CD4-positive, alpha-beta T cell (primary cell): Measurements from ENCODE around the gene ZNF827. TPM values are rescaled to one million over a fixed set of nuclear protein-coding genes. Genes with fewer than 3 reads are reported as not detected.

Experiments
- ATAC-seq: fragments of 200-7000 bp; cut with Tn5 transposase; one replicate; pipeline ENCODE4 v1.10.0; 2022; ENCODE audit warnings: mild to moderate bottlenecking; ENCODE audit not compliant: poor library complexity
- CTCF ChIA-PET: fragments of 350-600 bp; sonication (Branson Sonifier 250); formaldehyde crosslinking; loops from one replicate; lab custom pipeline; 2021; ENCODE audit warnings: antibody characterized with exemption, inconsistent platforms; lab: Charles Lee
- POLR2A ChIA-PET: fragments of 350-600 bp; sonication (Branson Sonifier 250); formaldehyde crosslinking; loops from one replicate; lab custom pipeline; 2021; ENCODE audit warnings: antibody characterized with exemption, inconsistent platforms; lab: Charles Lee
- DNase-seq, 14 experiments: peaks; one replicate each; pipeline ENCODE4 v3.0.0-alpha.2; 2013 to 2020; ENCODE audit warnings: mixed read lengths in 2 of 14
- H3K27ac ChIP-seq, 2 donors: one replicate each; pipeline versions ENCODE4 v1.5.1 to v1.7.0; 2013; ENCODE audit warnings: low read length in 2 of 2, low read depth in 1 of 2, mild to moderate bottlenecking in 1 of 2
- H3K27me3 ChIP-seq, 2 experiments: 1 replicate in 1 of 2; 2 replicates in 1 of 2; pipeline versions ENCODE4 v1.6.1 to v1.7.0; 2013; ENCODE audit warnings: low read length in 2 of 2, control low read depth in 1 of 2, mild to moderate bottlenecking in 1 of 2, moderate library complexity in 1 of 2; ENCODE audit not compliant: insufficient read depth in 2 of 2, control insufficient read depth in 1 of 2
- H3K36me3 ChIP-seq: one replicate; pipeline ENCODE4 v1.6.1; 2013; ENCODE audit warnings: low read length, control low read depth; ENCODE audit not compliant: insufficient read depth
- H3K4me1 ChIP-seq: one replicate; pipeline ENCODE4 v1.6.1; 2013; ENCODE audit warnings: low read length, control low read depth; ENCODE audit not compliant: insufficient read depth
- H3K4me3 ChIP-seq: one replicate; pipeline ENCODE4 v1.5.1; 2013; ENCODE audit warnings: mild to moderate bottlenecking, low read length, moderate library complexity
- H3K9me3 ChIP-seq, 2 experiments: 1 replicate in 1 of 2; 2 replicates in 1 of 2; pipeline versions ENCODE4 v1.6.1 to v1.7.0; 2013; ENCODE audit warnings: low read length in 2 of 2, mild to moderate bottlenecking in 2 of 2, control low read depth in 1 of 2, moderate library complexity in 1 of 2; ENCODE audit not compliant: control insufficient read depth in 1 of 2, insufficient read depth in 1 of 2
- H3K27ac Mint-ChIP-seq: one replicate; pipeline ENCODE4 v1.8.0; 2020; ENCODE audit warnings: mixed read lengths
- H3K27me3 Mint-ChIP-seq: one replicate; pipeline ENCODE4 v1.8.0; 2021; ENCODE audit warnings: mixed read lengths
- H3K36me3 Mint-ChIP-seq: one replicate; pipeline ENCODE4 v1.8.0; 2021; ENCODE audit warnings: low read depth, mixed read lengths
- H3K4me1 Mint-ChIP-seq: one replicate; pipeline ENCODE4 v1.8.0; 2021; ENCODE audit warnings: low read depth, mixed read lengths
- H3K4me3 Mint-ChIP-seq: one replicate; pipeline ENCODE4 v1.8.0; 2020; ENCODE audit warnings: mild to moderate bottlenecking, mixed read lengths
- H3K9me3 Mint-ChIP-seq: one replicate; pipeline ENCODE4 v1.8.0; 2020; ENCODE audit warnings: mixed read lengths
- intact Hi-C, 2 experiments: fragments of 100-400 bp; cut with DNase I in 1 of 2; cut with micrococcal nuclease in 1 of 2; formaldehyde crosslinking; loops; one replicate each; pipeline versions ENCODE4 v1.15.1 to v1.9.0; 2023 to 2025; cut with DNase I, micrococcal nuclease
- total RNA-seq, 174 experiments: library from RNA in 2 of 174; stranded (reverse) in 2 of 174; gene quantifications; one replicate each; pipeline ENCODE4 v1.2.3 and lab custom pipeline; 2021 to 2026
- TF ChIP-seq, protein P1 (sequence below): fragments of 200-600 bp; IDR thresholded peaks from one replicate; pipeline ENCODE4 v1.8.0; 2022; ENCODE audit warnings: antibody characterized with exemption, mild to moderate bottlenecking

ZNF827 gene
- total RNA-seq, 2 experiments from 2014 or later: 13.7 to 14.3 TPM

DNA sequence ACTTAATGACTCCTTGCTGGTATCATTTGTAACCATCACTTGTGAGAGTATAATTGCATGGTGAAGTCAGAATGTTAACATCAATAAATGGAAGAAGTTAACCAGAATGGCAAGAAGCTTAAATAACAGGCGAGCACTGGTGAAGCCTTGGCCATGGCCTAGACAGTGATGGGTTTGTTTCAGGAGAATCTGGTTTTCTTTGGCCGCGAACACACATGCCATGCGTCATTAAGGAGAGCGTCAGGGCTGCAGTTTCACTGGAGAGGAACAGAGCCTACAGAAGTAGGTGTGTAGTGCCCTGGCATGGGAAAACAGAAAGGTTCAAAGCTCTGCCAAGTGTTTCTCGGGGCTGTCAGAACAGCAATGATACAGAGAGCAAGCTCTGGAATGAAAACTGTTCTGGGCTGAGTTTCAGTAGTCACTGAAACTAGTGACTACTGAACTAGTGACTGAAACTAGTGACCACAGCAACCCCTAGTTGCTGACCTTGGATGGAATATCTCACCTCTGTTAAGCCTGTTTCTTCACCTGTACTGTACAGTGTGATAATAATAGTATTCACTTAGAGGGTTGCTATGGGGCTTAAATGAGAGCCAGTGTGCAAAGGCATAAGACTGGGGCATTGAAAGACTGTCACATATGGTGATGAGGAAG lies 164.9 kb downstream of the ZNF827 start:
- Histone ChIP-seq H3K9me3 (no peaks in the 10 kb centered on the region), H3K4me1 (no peaks in the 10 kb centered on the region), H3K27ac (no peak overlapping the region), H3K27me3 (no peaks in the 10 kb centered on the region), H3K36me3 (peaks cover 35% of the 10 kb centered on the region), H3K4me3 (no peak overlapping the region)
- TF ChIP-seq, protein P1, sequence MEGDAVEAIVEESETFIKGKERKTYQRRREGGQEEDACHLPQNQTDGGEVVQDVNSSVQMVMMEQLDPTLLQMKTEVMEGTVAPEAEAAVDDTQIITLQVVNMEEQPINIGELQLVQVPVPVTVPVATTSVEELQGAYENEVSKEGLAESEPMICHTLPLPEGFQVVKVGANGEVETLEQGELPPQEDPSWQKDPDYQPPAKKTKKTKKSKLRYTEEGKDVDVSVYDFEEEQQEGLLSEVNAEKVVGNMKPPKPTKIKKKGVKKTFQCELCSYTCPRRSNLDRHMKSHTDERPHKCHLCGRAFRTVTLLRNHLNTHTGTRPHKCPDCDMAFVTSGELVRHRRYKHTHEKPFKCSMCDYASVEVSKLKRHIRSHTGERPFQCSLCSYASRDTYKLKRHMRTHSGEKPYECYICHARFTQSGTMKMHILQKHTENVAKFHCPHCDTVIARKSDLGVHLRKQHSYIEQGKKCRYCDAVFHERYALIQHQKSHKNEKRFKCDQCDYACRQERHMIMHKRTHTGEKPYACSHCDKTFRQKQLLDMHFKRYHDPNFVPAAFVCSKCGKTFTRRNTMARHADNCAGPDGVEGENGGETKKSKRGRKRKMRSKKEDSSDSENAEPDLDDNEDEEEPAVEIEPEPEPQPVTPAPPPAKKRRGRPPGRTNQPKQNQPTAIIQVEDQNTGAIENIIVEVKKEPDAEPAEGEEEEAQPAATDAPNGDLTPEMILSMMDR: no peak
- POLR2A ChIA-PET: no interaction called here
- Mint-ChIP-seq H3K27me3 (no peaks in the 10 kb centered on the region), H3K4me3 (no peak overlapping the region), H3K36me3 (peaks cover 74% of the 10 kb centered on the region), H3K27ac (no peak overlapping the region), H3K4me1 (no peaks in the 10 kb centered on the region), H3K9me3 (no peaks in the 10 kb centered on the region)
- DNase-seq (no peak), ATAC-seq (no peak)
- intact Hi-C loops: loop anchor here in 1 of 2 experiments (5.0 kb wide), 1 partner anchor 49 kb away; no protein-coding TSS in a partner anchor
- CTCF ChIA-PET: no interaction called here

DNA sequence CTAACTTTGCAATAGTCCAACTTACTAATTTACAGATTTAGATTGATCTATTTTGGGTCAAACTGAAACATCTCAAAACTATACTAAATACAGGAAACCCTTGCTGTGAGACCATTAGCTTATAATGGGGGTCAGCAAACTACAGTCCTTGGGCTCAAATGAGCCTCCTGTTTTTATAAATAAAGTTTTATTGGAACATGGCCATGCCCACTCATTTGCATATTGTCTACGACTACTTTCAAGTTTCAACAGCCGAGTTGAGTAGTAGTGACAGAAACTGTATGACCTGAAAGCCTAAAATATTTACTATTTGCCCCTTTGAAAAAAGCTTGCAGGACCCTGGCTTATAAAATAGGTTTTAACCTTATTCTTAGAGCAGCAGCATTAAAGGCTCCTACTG lies 166.3 kb downstream of the ZNF827 start:
- DNase-seq (no peak), ATAC-seq (no peak)
- H3K9me3 ChIP-seq: no peaks in the 10 kb centered on the region
- H3K36me3 Mint-ChIP-seq: peaks cover 77% of the 10 kb centered on the region
- H3K4me1 ChIP-seq: no peaks in the 10 kb centered on the region
- H3K9me3 Mint-ChIP-seq: no peaks in the 10 kb centered on the region
- no peak overlapping the region for H3K27ac Mint-ChIP-seq
- intact Hi-C loops: loop anchor here in 1 of 2 experiments (5.0 kb wide), 1 partner anchor 50 kb away; no protein-coding TSS in a partner anchor
- H3K4me1 Mint-ChIP-seq: no peaks in the 10 kb centered on the region
- CTCF ChIA-PET: no interaction called here
- peaks cover 35% of the 10 kb centered on the region for H3K36me3 ChIP-seq
- no peaks in the 10 kb centered on the region for H3K27me3 ChIP-seq
- H3K27me3 Mint-ChIP-seq: no peaks in the 10 kb centered on the region
- POLR2A ChIA-PET: no interaction called here
- no peak overlapping the region for H3K4me3 ChIP-seq
- no peak overlapping the region for H3K27ac ChIP-seq
- no peak overlapping the region for H3K4me3 Mint-ChIP-seq
- TF ChIP-seq, protein P1: no peak

DNA sequence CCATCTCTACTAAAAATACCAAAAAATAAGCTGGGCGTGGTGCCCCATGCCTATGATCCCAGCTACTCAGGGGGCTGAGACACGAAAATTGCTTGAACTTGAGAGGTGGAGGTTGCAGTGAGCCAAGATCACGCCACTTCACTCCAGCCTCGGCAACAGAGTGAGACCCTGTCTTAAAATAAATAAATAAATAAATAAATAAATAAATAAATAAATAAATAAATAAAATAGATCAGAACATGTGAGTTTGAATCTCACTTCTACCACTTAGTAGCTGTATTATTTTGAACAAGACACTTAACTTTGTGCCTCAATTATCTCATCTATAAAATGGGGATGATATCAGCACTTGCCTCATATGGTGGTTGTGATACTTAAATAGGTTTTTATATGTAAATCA lies 168.5 kb downstream of the ZNF827 start:
- Mint-ChIP-seq H3K9me3 (no peaks in the 10 kb centered on the region), H3K4me3 (no peak overlapping the region), H3K27me3 (no peaks in the 10 kb centered on the region), H3K4me1 (no peaks in the 10 kb centered on the region), H3K36me3 (peaks cover 85% of the 10 kb centered on the region), H3K27ac (no peak overlapping the region)
- H3K27me3 ChIP-seq: no peaks in the 10 kb centered on the region
- no peak overlapping the region for H3K27ac ChIP-seq
- H3K4me3 ChIP-seq: no peak overlapping the region
- TF ChIP-seq, protein P1: no peak
- H3K4me1 ChIP-seq: no peaks in the 10 kb centered on the region
- DNase-seq (no peak), ATAC-seq (no peak)
- intact Hi-C loops: loop anchor here in 1 of 2 experiments (5.0 kb wide), 1 partner anchor 52 kb away; no protein-coding TSS in a partner anchor
- H3K36me3 ChIP-seq: peaks cover 35% of the 10 kb centered on the region
- CTCF ChIA-PET: interaction anchor here (1.4 kb wide), 1 partner anchor 153 kb away, joined by 3 read pairs; no protein-coding TSS in a partner anchor
- H3K9me3 ChIP-seq: no peaks in the 10 kb centered on the region
- POLR2A ChIA-PET: no interaction called here
